Heart left ventricle (tissue), 16 donors: Measurements from ENCODE around the gene L3MBTL3. TPM values are rescaled to one million over a fixed set of nuclear protein-coding genes. Genes with fewer than 3 reads are reported as not detected.

Experiments
- ATAC-seq, 4 donors: fragments of 200-7000 bp; cut with Tn5 transposase; one replicate each; pipeline ENCODE4 v1.9.1; 2020 to 2022; ENCODE audit warnings: moderate library complexity in 4 of 4, mild to moderate bottlenecking in 3 of 4, moderate number of reproducible peaks in 1 of 4
- DNase-seq, 5 donors: peaks; one replicate each; pipeline ENCODE4 v3.0.0-alpha.2; 2020
- H3K27ac ChIP-seq, 12 donors: fragments of 200-600 bp; sonication (generic) in 4 of 12; one replicate each; pipeline versions ENCODE4 v1.5.0 to v1.8.0; 2016 to 2022; ENCODE audit warnings: mild to moderate bottlenecking in 2 of 12
- H3K27me3 ChIP-seq, 9 donors: fragments of 200-600 bp; sonication (generic) in 2 of 9; one replicate each; pipeline versions ENCODE4 v1.5.1 to v1.8.0; 2016 to 2022; ENCODE audit warnings: mild to moderate bottlenecking in 3 of 9
- H3K36me3 ChIP-seq, 9 donors: fragments of 200-600 bp; sonication (generic) in 2 of 9; one replicate each; pipeline versions ENCODE4 v1.5.0 to v1.8.0; 2018 to 2022; ENCODE audit warnings: mild to moderate bottlenecking in 2 of 9
- H3K4me1 ChIP-seq, 12 donors: fragments of 200-600 bp; sonication (generic) in 4 of 12; one replicate each; pipeline versions ENCODE4 v1.5.0 to v1.8.0; 2016 to 2022; ENCODE audit warnings: mild to moderate bottlenecking in 3 of 12
- H3K4me3 ChIP-seq, 12 donors: fragments of 200-600 bp; sonication (generic) in 4 of 12; one replicate each; pipeline versions ENCODE4 v1.5.0 to v1.8.0; 2017 to 2022; ENCODE audit warnings: mild to moderate bottlenecking in 9 of 12, moderate library complexity in 4 of 12
- H3K9me3 ChIP-seq, 12 donors: fragments of 200-600 bp; sonication (generic) in 4 of 12; one replicate each; pipeline versions ENCODE4 v1.5.0 to v1.8.0; 2016 to 2022; ENCODE audit warnings: mild to moderate bottlenecking in 1 of 12
- CTCF ChIP-seq, 12 donors: fragments of 200-600 bp; sonication (generic) in 4 of 12; IDR thresholded peaks; one replicate each; pipeline versions ENCODE4 v1.5.0 to v1.8.0; 2018 to 2022; ENCODE audit warnings: antibody characterized with exemption in 12 of 12, mild to moderate bottlenecking in 5 of 12
- POLR2A ChIP-seq, 2 donors: fragments of 450-650 bp; IDR thresholded peaks; one replicate each; pipeline ENCODE4 v1.6.1; 2017; ENCODE audit warnings: antibody characterized with exemption in 2 of 2, mild to moderate bottlenecking in 2 of 2, moderate library complexity in 2 of 2
- WGBS, 4 donors: extraction: QIAGEN DNeasy Blood & Tissue Kit in 2 of 4; methylation state at CpG; one replicate each; pipeline versions ENCODE4 v1.1.5 to v1.1.7; 2013 to 2018; 5-methylcytosine and 5-hydroxymethylcytosine counted together
- intact Hi-C, 10 donors: fragments of 100-400 bp; cut with DNase I; formaldehyde crosslinking; loops; one replicate each; pipeline versions ENCODE4 v1.11.1 to v1.14.2; 2022
- polyA plus RNA-seq, 2 donors: library from polyadenylated mRNA; stranded (reverse); fragments of 200-250 nt; gene quantifications; one replicate each; pipeline ENCODE4 v1.2.3, GENCODE V29; 2013
- total RNA-seq, 9 donors: library from RNA; depleted of rRNA in 2 of 9; stranded (reverse); fragments of >200 nt in 2 of 9; fragmentation: NEBNext Ultra II Directional in 3 of 9; extraction: Animal tissue kit (Norgen Biotek cat#: 25700) in 3 of 9; gene quantifications; one replicate each; pipeline versions ENCODE4 v1.1.0 to v1.2.4, GENCODE V29; 2016 to 2023
- donor health status: ischemic (EF 13 %, LVEDD 7.1; RV severe dilation, severe dysfunction).
- donor health status: healthy with polysubstance abuse.
- donor health status: DM: no; HTN: yes; CAD: no.
- donor health status: DM: no; HTN: no; CAD: no.
- donor health status: ischemic (EF 25% LVEDD 6.9; RV normal size, moderate dysfunction).
- donor health status: ischemic (EF 25% LVEDD 5.7; RV mildly dilated, moderate dysfunction).
- donor health status: healthy.
- donor health status: DM: yes; HTN: yes; CAD: no.
- donor health status: ischemic (EF 35%, LVEDD 5.7; RV mildly dilated, moderate dysfunction).
- donor health status: nonischemic (EF 11% LVEDD 7.7; RV severe dilation, severe dysfunction).
- donor health status: DM: yes; HTN: yes; CAD: no.
- donor health status: PGD.
- donor health status: ischemic (EF 29% LVEDD 5.4; RV normal size, mild dysfunction).
- donor health status: nonischemic (EF 23%, LVEDD 6.1; RV moderate dilation, normal function).

Gene L3MBTL3
- total and polyA plus RNA-seq, 11 donors, result 0.53 to 4.9 (median 2.0) TPM

GRCh38 chr6:130037207-130037811 lies 18.9 kb downstream of the L3MBTL3 start:
- Histone ChIP-seq H3K36me3 (no peaks in the 10 kb centered on the region), H3K4me1 (peaks cover 0 to 8% (median 0%) of the 10 kb centered on the region in 12 donors), H3K27me3 (no peaks in the 10 kb centered on the region), H3K27ac (no peak overlapping the region), H3K4me3 (no peak overlapping the region), H3K9me3 (no peaks in the 10 kb centered on the region)
- 51 to 79% (median 71%) methylated on average over 3 of the region's 3 CpGs for WGBS, 4 donors
- no peak for DNase-seq
- no peak for TF ChIP-seq POLR2A (IDR thresholded peaks at IDR 0.05)
- peak in 9 of 12 donors; percentile 15 to 50 (median 42) for TF ChIP-seq CTCF (IDR thresholded peaks at IDR 0.05)
- intact Hi-C loops, result no loop called here
- ATAC-seq, result no peak

GRCh38 chr6:130041594-130041993 lies 23.2 kb downstream of the L3MBTL3 start:
- peaks cover 0 to 5% (median 0%) of the 10 kb centered on the region in 9 donors for H3K36me3 ChIP-seq
- no peaks in the 10 kb centered on the region for H3K4me1 ChIP-seq
- no peak overlapping the region for H3K4me3 ChIP-seq
- no peak for ATAC-seq
- TF ChIP-seq POLR2A (IDR thresholded peaks at IDR 0.05) (no peak), CTCF (IDR thresholded peaks at IDR 0.05) (no peak)
- no peaks in the 10 kb centered on the region for H3K9me3 ChIP-seq
- no peaks in the 10 kb centered on the region for H3K27me3 ChIP-seq
- no peak overlapping the region for H3K27ac ChIP-seq
- intact Hi-C loops, result no loop called here
- DNase-seq, result no peak

GRCh38 chr6:130043344-130043743 lies 25.0 kb downstream of the L3MBTL3 start:
- 96 to 99% (median 98%) methylated on average over 4 of the region's 4 CpGs for WGBS, 4 donors
- H3K4me3 ChIP-seq, result no peak overlapping the region
- H3K9me3 ChIP-seq, result no peaks in the 10 kb centered on the region
- intact Hi-C loops, result no loop called here
- H3K36me3 ChIP-seq, result peaks cover 0 to 5% (median 0%) of the 10 kb centered on the region in 9 donors
- H3K27me3 ChIP-seq, result no peaks in the 10 kb centered on the region
- no peak overlapping the region for H3K27ac ChIP-seq
- no peaks in the 10 kb centered on the region for H3K4me1 ChIP-seq
- ATAC-seq, result no peak
- no peak for DNase-seq
- TF ChIP-seq POLR2A (IDR thresholded peaks at IDR 0.05) (no peak), CTCF (IDR thresholded peaks at IDR 0.05) (no peak)

- peaks cover 0 to 12% (median 5%) of the 10 kb centered on the region in 9 donors for H3K36me3 ChIP-seq
- no peak for ATAC-seq
- intact Hi-C loops, result no loop called here
- H3K4me3 ChIP-seq, result no peak overlapping the region
- no peak for DNase-seq
- 87 to 93% (median 89%) methylated on average over 2 of the region's 2 CpGs for WGBS, 4 donors
- H3K27me3 ChIP-seq, result no peaks in the 10 kb centered on the region
- no peak overlapping the region for H3K27ac ChIP-seq
- TF ChIP-seq CTCF (IDR thresholded peaks at IDR 0.05) (no peak), POLR2A (IDR thresholded peaks at IDR 0.05) (no peak)
- no peaks in the 10 kb centered on the region for H3K4me1 ChIP-seq
- H3K9me3 ChIP-seq, result no peaks in the 10 kb centered on the region
Measured at GRCh38 chr6:130045622-130046021, 27.2 kb downstream of the L3MBTL3 start.
